NB4 (cell line): ENCODE results near the gene TADA1.

ENCODE experiments used
- DNase-seq: peaks from one replicate; pipeline ENCODE4 v3.0.0; 2010; ENCODE audit warnings: low read depth
- H3K4me3 ChIP-seq: one replicate; pipeline ENCODE4 v1.5.1; 2011; ENCODE audit warnings: mild to moderate bottlenecking, low read depth, low read length, moderate library complexity
- MYC ChIP-seq: IDR thresholded peaks from 2 replicates; pipeline ENCODE4 v1.6.1; 2011; ENCODE audit warnings: low read depth, low read length
- POLR2A ChIP-seq: IDR thresholded peaks from 2 replicates; pipeline ENCODE4 v1.6.1; 2011; ENCODE audit warnings: mild to moderate bottlenecking; ENCODE audit not compliant: insufficient read length; ENCODE audit errors: extremely low read depth
- TF ChIP-seq, protein P1 (sequence below): IDR thresholded peaks from 2 replicates; pipeline ENCODE4 v1.6.1; 2011; ENCODE audit warnings: low read depth, low read length
- TF ChIP-seq, protein P2 (sequence below): IDR thresholded peaks from one replicate; pipeline ENCODE4 v1.5.1; 2012; ENCODE audit warnings: low read depth, low read length

Gene TADA1

DNA sequence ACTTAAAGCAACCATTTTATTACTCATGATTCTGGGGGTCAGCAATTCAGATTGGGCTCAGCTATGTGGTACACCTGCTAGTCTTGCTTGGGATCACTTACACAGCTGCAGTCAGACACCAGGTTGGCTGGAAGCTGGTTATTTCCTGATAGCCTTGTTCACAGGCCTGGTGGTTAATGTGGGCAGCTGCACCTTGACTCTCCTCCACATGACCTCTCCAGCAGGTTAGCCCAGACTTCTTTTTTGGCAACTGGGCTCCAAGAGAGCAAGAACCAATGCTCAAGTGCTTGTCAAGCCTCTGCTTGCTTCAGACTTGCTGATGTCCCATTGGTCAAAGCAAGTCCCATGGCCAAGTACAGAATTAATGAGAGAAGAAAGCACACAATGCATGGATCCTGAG, 48.6 kb downstream of the TADA1 start:
- TF ChIP-seq, protein P1, sequence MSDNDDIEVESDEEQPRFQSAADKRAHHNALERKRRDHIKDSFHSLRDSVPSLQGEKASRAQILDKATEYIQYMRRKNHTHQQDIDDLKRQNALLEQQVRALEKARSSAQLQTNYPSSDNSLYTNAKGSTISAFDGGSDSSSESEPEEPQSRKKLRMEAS, result no peak
- TF ChIP-seq POLR2A, result no peak
- TF ChIP-seq MYC, result no peak
- TF ChIP-seq, protein P2, sequence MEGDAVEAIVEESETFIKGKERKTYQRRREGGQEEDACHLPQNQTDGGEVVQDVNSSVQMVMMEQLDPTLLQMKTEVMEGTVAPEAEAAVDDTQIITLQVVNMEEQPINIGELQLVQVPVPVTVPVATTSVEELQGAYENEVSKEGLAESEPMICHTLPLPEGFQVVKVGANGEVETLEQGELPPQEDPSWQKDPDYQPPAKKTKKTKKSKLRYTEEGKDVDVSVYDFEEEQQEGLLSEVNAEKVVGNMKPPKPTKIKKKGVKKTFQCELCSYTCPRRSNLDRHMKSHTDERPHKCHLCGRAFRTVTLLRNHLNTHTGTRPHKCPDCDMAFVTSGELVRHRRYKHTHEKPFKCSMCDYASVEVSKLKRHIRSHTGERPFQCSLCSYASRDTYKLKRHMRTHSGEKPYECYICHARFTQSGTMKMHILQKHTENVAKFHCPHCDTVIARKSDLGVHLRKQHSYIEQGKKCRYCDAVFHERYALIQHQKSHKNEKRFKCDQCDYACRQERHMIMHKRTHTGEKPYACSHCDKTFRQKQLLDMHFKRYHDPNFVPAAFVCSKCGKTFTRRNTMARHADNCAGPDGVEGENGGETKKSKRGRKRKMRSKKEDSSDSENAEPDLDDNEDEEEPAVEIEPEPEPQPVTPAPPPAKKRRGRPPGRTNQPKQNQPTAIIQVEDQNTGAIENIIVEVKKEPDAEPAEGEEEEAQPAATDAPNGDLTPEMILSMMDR, result no peak
- no peak for DNase-seq
- H3K4me3 ChIP-seq, result no peak overlapping the region

DNA sequence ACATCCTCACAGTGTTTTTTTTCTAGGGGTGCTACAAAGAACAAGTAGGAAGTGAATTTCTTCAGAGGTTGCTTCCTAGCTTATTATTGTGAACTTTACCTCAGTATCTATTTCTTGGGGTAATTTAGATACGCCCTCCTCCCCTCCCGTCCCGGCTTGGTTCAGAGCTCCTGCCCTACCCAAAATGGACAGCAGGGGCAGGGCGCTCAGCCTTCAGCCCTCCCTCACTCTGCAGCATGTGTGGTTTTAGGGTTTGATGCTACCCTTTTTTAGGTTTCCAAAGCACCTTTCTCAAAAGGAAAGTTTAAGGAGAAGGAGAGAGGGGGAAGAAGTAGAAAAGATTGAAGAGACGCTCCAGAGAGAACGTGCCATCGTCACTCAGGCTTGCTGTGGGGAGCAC, 53.7 kb downstream of the TADA1 start:
- DNase-seq, result no peak
- H3K4me3 ChIP-seq, result no peak overlapping the region
- TF ChIP-seq POLR2A (no peak), MYC (no peak)
- TF ChIP-seq, protein P1, result no peak
- TF ChIP-seq, protein P2, result peak; percentile 30

DNA sequence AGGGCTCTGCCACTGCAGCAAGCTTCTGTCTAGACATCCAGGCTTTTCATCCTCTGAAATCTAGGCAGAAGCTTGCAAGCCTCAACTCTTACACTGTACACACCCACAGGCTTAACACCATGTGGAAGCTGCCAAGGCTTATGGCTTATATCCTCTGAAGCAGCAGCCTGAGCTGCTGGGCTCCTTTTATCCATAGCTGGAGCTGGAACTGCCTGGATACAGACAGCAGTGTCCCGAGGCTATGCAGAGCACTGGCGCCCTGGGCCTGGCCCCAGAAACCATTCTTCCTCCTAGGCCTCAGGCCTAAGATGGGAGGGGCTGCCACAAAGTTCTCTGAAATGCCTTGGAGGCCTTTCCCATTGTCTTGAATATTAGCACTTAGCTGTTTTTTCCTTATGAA, 56.1 kb downstream of the TADA1 start:
- DNase-seq, result no peak
- TF ChIP-seq POLR2A, result no peak
- TF ChIP-seq, protein P1, result no peak
- no peak for TF ChIP-seq MYC
- TF ChIP-seq, protein P2, result no peak

DNA sequence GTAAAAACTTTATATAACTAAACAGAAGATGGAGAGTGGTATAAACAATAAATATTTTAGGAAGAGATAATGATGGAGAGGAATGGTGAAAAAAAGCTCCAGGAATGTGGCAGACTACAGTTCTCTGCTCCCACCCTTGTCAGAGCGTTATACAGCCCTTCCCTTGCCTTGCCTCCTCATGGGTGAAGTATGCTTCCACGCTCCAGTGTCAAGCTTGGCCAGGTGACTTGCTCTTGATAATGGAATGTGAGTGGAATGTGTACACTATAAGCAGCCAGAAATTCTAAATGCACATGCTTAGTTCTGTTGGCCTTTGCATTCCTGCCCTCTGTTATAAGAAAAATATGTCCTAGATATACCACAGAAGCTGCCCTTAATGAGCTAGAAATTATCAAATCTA, 61.5 kb downstream of the TADA1 start:
- TF ChIP-seq, protein P1, result no peak
- TF ChIP-seq, protein P2, result no peak
- TF ChIP-seq POLR2A (no peak), MYC (no peak)
- DNase-seq, result no peak
- no peak overlapping the region for H3K4me3 ChIP-seq

More for the DNA sequence above, 56.1 kb downstream of the TADA1 start:
- H3K4me3 ChIP-seq, result no peak overlapping the region

DNA sequence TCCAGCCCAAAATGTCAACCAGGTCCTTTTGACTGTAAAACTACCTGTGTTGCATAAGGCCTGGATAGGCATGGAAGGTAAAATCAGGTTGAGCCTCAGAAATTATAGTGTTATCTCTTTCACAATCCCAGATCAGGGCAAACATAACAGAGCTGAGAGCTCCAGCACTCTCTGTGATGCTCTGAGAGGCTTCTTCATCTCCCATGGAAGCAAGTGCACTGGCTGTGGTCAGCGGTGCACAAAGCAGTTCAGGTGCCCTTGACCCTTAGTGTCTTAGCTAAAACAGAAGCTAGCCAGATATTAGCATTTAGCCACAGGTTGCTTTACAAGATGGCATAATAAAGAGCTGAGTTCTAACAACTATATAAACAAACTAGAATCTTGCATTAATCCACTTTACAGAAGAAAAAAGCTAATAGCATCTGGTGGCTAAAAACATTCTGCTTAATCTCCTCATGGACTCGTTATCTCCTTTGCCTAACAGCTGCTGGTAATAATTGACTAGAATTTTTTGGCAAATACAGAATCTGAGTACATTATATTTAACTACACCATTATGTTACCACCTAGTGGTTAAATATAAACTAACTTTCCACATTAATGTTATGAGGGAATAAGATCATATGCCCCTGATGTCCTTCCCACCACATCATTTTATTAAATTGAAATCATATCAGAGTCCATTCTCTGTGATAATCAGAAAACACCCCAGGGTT, 62.4 kb downstream of the TADA1 start:
- TF ChIP-seq, protein P1, result no peak
- TF ChIP-seq MYC, result no peak
- TF ChIP-seq, protein P2, result no peak
- TF ChIP-seq POLR2A, result no peak
- H3K4me3 ChIP-seq, result no peak overlapping the region
- DNase-seq, result no peak

DNA sequence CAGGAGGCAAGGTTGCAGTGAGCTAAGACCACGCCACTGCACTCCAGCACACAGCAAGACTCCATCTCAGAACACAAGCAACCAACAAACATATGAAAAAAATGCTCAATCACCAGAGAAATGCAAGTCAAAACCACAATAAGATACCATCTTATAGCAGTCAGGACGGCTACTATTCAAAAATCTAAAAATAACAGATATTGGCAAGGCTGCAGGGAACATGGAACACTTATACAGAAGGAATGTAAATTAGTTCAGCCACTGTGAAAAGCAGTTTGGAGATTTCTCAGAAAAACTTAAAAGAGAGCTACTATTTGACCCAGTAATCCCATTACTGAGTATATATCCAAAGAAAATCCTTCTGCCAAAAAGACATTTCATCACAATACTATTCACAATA, 64.4 kb downstream of the TADA1 start:
- no peak for DNase-seq
- TF ChIP-seq, protein P2, result no peak
- TF ChIP-seq, protein P1, result no peak
- TF ChIP-seq MYC (no peak), POLR2A (no peak)
- H3K4me3 ChIP-seq, result no peak overlapping the region
